CD4-positive, alpha-beta T cell treated with Interleukin-12 subunit alpha and Interleukin-12 subunit beta, for 1 hour (primary cell): ENCODE measurements around the gene SLC2A9.

ENCODE experiments used
- DNase-seq: peaks from one replicate; pipeline ENCODE4 v3.0.0-alpha.2; 2020

Gene SLC2A9

GRCh38 chr4:10018818-10019461 is 2.4 kb downstream of the SLC2A9 start:
- peak; percentile 95 for DNase-seq

GRCh38 chr4:10017037-10017893 is 4.0 kb downstream of the SLC2A9 start:
- no peak for DNase-seq

GRCh38 chr4:10016169-10016568 is 5.1 kb downstream of the SLC2A9 start:
- DNase-seq, result no peak

- DNase-seq, result peak; percentile 13
Observed at GRCh38 chr4:10015140-10015753, 6.0 kb downstream of the SLC2A9 start.

- DNase-seq, result peak; percentile 22
Observed at GRCh38 chr4:10013722-10014121, 7.6 kb downstream of the SLC2A9 start.

GRCh38 chr4:10011885-10012284 is 9.4 kb downstream of the SLC2A9 start:
- no peak for DNase-seq

- no peak for DNase-seq
Observed at GRCh38 chr4:10011277-10011676, 10.0 kb downstream of the SLC2A9 start.

GRCh38 chr4:10009861-10010500 is 11.3 kb downstream of the SLC2A9 start:
- no peak for DNase-seq

- no peak for DNase-seq
Observed at GRCh38 chr4:10008609-10009005, 12.7 kb downstream of the SLC2A9 start.

GRCh38 chr4:10007793-10008608 is 13.3 kb downstream of the SLC2A9 start:
- DNase-seq, result no peak

- DNase-seq, result no peak
Observed at GRCh38 chr4:10007436-10007740, 13.9 kb downstream of the SLC2A9 start.

- no peak for DNase-seq
Observed at GRCh38 chr4:10006601-10007435, 14.5 kb downstream of the SLC2A9 start.

GRCh38 chr4:10006231-10006600 is 15.1 kb downstream of the SLC2A9 start:
- no peak for DNase-seq

GRCh38 chr4:10005632-10006031 is 15.7 kb downstream of the SLC2A9 start:
- DNase-seq, result no peak

GRCh38 chr4:10003666-10004065 is 17.6 kb downstream of the SLC2A9 start:
- no peak for DNase-seq

- DNase-seq, result no peak
Observed at GRCh38 chr4:10002278-10002677, 19.0 kb downstream of the SLC2A9 start.

GRCh38 chr4:10001757-10002156 is 19.5 kb downstream of the SLC2A9 start:
- DNase-seq, result no peak

- no peak for DNase-seq
Observed at GRCh38 chr4:9999956-10000561, 21.2 kb downstream of the SLC2A9 start.

GRCh38 chr4:9997886-9998285 is 23.4 kb downstream of the SLC2A9 start:
- no peak for DNase-seq

GRCh38 chr4:9996319-9997110 is 24.8 kb downstream of the SLC2A9 start:
- DNase-seq, result no peak
